GM18498 (cell line): ENCODE results near the gene KCNT1.

Experiments
- ATAC-seq: cut with Tn5 transposase; IDR thresholded peaks from one replicate; pipeline ENCODE4 v1.9.1; 2021; ENCODE audit warnings: mild to moderate bottlenecking, moderate library complexity; ENCODE audit not compliant: unreplicated experiment

KCNT1 gene

GRCh38 chr9:135794057-135794335 lies 92.0 kb downstream of the KCNT1 start:
- ATAC-seq: no peak

DNA sequence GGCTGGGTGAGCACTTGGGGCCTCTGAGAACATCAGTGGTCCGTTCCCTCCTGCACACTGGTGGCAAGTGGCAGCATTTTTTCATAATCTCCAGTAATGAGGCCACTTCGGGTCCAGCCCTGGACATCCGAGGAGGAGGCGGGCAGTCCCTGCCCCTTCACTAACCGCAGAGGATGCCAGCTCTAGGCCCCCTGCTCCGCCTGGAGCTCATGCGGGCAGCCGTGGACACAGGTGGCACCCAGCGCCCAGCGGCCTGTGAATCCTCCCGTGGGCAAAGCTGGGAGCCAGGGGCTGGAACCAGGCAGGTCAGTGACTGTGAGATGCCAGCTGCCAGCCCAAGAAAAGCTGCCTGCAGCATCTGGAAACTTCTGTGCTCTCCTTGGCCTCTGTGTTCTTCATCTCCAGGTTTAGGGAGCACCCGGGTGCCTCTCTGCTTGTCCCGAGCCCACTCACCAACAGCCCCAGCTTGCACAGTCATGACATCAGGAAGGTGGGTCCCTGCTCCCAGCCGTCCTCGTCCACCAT lies 92.4 kb downstream of the KCNT1 start:
- no peak for ATAC-seq

- no peak for ATAC-seq
Observed at GRCh38 chr9:135795391-135795790, 93.4 kb downstream of the KCNT1 start.

DNA sequence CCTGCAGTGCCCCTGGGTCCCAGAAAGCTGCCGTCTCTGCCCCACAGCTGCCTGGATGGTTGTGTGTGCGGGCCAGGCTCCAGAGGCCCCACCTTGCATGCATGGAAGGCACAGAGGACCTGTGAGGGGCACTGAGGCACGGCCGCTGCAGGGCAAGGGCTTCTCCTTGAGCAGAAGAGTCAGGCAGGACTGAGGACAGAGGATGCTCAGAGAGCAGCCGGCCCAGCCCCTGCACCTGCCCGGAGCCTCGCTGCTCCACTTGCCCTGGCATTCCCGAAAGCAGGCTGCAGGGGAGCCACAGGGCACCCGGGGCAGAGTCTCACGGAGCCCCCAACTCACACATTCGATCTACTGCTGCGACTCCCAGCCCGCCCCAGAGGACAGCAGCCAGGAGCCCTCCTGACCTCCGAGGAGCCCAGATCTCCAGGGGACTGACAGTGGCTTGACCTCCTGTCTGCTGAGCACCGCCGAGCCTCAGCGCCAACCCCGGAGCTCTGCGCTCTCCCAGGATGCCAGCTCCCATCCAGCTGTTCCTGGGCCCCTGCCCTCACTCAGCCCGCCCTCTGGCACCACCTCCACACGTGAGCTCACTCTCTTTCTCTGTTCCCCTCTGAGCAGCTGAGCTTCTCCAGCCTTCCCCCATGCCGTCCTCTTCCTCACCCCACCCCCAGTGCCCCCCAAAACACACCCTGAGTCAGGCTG lies 95.0 kb downstream of the KCNT1 start:
- no peak for ATAC-seq

DNA sequence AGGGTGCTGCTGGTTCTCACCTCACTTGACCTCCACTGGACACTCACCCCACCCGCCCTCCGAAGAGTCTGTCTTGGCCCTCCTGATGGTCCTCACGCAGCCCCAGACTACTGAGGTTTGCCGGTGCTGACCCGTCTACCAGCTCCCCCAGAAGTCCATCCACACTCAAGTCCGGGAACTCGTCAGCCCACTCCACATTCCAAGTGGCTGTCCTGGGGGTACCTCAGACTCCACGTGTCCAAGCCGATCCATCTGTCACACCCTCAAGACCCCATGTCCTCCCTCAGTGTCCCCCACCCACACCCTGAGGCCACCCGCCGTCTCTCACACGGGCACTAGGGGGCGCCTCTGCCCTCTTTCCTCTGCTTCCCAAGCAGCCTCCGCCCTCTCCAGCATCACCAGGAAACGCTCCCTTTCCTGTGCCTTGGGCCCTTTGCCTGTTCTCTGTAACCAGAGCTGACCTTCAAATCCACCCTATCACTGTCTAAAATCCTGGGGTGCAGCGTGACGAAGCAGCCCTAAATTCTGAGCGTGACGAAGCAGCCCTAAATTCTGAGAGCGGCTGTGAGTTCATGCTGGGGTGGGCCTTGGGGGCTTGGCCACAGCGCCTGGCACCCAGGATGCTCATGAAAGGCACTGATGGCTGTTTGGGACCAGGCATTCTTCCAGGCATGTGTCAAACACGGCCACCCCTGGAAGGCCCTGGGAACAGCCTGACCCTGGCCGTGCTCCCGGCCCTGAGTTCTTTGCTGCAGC lies 95.7 kb downstream of the KCNT1 start:
- ATAC-seq: no peak

DNA sequence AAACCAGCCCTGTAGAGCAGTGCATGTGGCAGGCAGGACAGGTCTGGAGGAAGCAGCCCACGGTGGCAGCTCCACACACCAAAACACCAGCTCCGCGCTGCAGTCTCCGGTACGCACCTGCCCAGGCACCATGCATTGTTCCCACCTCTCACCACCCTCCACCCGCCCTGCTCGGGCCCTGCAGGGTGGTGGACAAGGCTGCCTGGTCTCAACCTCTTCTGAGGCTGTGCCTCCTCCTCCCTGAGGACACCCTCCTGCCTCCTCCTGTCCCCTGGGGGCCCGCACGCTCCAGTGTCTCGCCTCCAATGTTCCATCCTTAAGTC lies 96.2 kb downstream of the KCNT1 start:
- no peak for ATAC-seq

DNA sequence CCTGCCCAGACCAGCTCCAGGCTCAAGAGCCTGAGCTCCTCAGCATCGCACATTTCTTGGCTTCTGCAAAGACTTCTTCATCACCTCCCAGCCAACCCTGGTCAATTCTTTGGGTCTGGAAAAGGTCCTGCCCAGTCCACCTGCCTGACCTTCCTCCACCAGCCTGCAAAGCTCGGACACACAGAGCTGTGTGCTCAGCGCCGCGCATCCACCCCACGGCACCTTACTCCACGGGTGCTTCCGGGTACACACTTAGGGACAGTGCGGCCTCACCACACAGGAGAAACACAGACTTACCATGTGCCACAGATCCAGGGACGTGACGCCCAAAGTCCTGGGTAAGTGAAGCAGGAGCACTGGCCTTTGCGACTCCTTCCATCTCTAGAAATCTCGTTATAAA lies 97.3 kb downstream of the KCNT1 start:
- no peak for ATAC-seq

GRCh38 chr9:135801070-135801469 lies 99.1 kb downstream of the KCNT1 start:
- ATAC-seq: no peak

- no peak for ATAC-seq
Observed at GRCh38 chr9:135802876-135803419, 101.0 kb downstream of the KCNT1 start.

- ATAC-seq: no peak
Observed at GRCh38 chr9:135803441-135803840, 101.5 kb downstream of the KCNT1 start.

- no peak for ATAC-seq
Observed at GRCh38 chr9:135804581-135805421, 102.8 kb downstream of the KCNT1 start.

DNA sequence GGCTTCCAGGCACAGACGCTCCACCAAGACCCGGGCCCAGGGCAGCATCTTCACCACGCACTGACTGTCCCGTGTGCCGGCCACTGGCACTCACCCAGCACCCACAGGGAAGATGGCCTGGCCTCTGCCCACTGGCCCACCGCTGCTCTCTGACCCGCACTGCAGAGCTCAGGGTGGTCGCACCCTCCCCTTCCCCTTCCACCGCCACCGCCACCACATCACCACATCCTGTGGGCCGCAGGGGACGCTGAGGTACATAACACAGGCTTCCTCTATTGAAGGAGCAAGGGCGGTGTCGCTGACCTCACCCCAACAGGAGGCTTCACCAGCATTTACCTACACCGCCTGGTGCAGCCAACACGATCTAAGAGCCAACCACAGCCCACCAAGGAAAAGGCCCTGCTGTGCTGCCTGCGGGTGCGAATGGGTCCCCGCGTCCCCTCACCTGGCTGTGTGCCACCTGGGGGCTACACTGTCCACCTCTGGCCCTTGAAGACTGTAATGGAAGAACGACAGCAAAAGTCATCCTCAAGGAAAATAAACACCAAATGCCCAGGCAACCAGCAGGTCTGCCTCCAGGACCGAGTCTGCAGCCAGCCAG lies 103.5 kb downstream of the KCNT1 start:
- no peak for ATAC-seq

GRCh38 chr9:135809166-135809565 lies 107.2 kb downstream of the KCNT1 start:
- no peak for ATAC-seq

DNA sequence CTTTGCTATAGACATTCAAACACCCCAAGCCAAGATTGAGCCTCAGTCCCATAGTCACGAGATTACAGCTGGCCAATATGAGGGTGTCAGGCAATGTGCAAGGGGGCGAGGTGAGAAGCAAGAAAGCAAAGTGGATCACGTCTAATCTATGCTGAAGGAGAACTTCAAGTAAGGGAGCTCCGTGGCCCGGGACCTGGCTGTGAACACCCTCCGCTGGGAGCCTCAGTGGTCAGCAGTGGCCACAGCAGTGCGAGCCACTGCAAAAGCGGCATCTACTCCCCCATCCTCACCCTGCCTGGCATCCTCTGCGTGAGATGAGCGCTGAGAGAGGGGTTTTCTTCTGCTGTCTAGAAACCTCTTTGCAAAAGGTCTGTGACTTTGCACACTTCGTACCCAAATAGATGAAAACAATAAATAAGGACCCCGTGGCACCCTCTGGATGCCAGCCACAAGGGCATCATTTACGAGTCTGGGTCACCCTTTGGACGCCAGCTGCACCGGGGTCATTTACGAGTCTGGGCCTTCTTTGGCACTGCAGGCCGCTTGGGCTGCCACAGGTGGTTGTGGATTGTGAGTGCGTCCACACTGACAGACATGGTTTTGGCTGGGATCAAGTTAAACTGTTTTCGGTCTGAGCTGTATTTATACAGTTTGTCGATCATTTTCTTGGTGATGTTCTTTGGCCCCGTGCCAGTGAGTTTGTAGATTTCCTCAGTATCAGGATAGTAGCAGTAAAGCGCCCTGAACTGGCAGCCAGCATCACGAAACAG lies 109.0 kb downstream of the KCNT1 start:
- ATAC-seq: no peak

GRCh38 chr9:135811801-135812200 lies 109.8 kb downstream of the KCNT1 start:
- ATAC-seq: no peak

DNA sequence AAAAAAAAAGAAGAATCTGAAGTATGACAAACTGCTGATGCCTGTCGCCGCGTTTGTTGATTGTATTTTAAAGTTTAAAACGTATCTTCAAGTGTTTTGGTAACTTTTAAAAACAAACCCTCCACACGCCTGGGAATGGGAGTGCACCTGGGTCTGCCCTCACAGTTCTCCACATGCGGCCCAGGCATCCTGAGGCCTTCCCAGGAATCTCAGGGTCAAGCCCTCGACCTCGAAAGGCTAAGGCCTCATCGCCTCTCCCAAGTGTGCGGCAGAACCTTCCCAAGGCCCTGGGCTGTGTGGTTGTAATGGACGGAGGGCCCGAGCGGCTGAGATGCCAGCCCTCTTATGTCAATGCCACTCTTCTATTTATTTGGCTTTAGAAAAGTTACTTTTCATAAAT lies 111.0 kb downstream of the KCNT1 start:
- no peak for ATAC-seq

- no peak for ATAC-seq
Observed at GRCh38 chr9:135813671-135814290, 111.8 kb downstream of the KCNT1 start.

DNA sequence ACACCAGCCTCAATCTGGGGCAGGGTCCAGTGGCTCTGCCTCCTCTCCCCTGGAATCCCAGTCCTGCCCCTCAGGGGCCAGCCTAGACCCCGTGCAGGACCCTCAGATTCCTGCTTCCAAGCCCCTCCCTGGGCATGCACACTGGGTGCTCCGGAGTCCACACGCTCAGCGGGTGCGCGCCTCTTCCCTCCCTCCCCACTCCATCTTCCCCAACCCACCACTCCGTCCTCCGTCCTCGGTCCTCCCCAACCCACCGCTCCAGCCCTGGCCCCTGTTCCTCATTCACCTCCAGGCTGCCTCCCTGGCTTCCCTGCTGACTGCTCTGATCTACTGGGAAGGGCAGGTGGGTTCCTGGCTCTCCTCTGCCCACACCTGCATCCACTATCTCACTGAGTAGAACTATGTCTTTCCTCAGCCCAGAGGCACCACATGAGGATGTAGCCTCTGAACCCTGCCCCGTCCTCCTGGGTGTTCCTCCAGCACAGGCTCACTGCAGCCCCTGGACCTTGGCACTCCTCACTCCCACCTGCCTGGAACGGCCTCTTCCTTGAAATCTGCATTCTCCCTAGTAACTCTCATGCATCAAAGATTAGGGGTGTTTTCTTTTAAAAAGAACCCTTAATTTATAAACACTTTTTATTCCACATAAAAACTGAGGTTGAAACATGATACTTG lies 112.6 kb downstream of the KCNT1 start:
- no peak for ATAC-seq

DNA sequence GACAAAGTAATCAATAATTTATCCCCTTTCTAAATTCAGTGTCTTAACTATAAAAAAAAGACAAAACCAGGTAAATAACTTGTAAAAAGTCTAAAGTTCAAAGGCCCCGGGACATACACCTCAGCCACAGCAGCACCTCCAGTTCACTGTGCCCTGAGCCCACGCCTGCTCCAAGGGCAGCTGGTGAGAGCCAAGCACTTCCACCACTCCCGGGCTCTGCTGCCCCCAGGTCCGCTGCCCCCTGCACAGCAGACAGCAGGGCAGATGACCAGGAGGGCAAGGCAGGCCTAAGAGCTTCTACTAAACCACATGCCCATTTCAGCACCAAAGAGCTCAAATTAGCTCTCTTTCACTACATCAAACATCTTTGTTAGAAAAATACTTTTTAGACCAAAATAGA lies 113.4 kb downstream of the KCNT1 start:
- no peak for ATAC-seq
